MCF 10A (cell line): ENCODE results near the gene URM1. TPM values are rescaled to one million over a fixed set of nuclear protein-coding genes. Genes with fewer than 3 reads are reported as not detected.

ENCODE experiments used
- BruUV-seq: library from RNA; stranded (reverse); fragments of 400-500 nt; replicated peaks from 2 replicates; lab custom pipeline; 2021; lab: Mats Ljungman, UMichigan
- CTCF ChIA-PET: fragments of 300-600 bp; sonication (Branson Sonifier 250); formaldehyde crosslinking; extraction: SDS; loops from one replicate; lab custom pipeline; 2021; ENCODE audit warnings: antibody characterized with exemption, inconsistent platforms; lab: Yijun Ruan, JAX
- POLR2A ChIA-PET: fragments of 300-600, 350-650 bp; sonication (Branson Sonifier 250); formaldehyde crosslinking; extraction: SDS; loops from one replicate; lab custom pipeline; 2020; ENCODE audit warnings: antibody characterized with exemption, inconsistent platforms; lab: Yijun Ruan, JAX
- DNase-seq: peaks from one replicate; pipeline ENCODE4 v3.0.0-alpha.2; 2018; ENCODE audit not compliant: unreplicated experiment
- H3K27ac Mint-ChIP-seq: one replicate; pipeline ENCODE4 v1.8.0; 2022; ENCODE audit warnings: mild to moderate bottlenecking, low read depth, mixed read lengths; ENCODE audit not compliant: unreplicated experiment
- H3K27me3 Mint-ChIP-seq: one replicate; pipeline ENCODE4 v1.8.0; 2022; ENCODE audit warnings: mixed read lengths; ENCODE audit not compliant: insufficient read depth, unreplicated experiment
- H3K36me3 Mint-ChIP-seq: one replicate; pipeline ENCODE4 v1.8.0; 2022; ENCODE audit warnings: mild to moderate bottlenecking, moderate library complexity, mixed read lengths; ENCODE audit not compliant: insufficient read depth, unreplicated experiment
- H3K4me1 Mint-ChIP-seq: one replicate; pipeline ENCODE4 v1.8.0; 2022; ENCODE audit warnings: mixed read lengths; ENCODE audit not compliant: insufficient read depth, unreplicated experiment
- H3K4me3 Mint-ChIP-seq: one replicate; pipeline ENCODE4 v1.8.0; 2022; ENCODE audit warnings: mild to moderate bottlenecking, moderate library complexity, mixed read lengths; ENCODE audit not compliant: unreplicated experiment
- H3K9me3 Mint-ChIP-seq: one replicate; pipeline ENCODE4 v1.8.0; 2022; ENCODE audit warnings: mixed read lengths; ENCODE audit not compliant: unreplicated experiment
- CTCF ChIP-seq: fragments of 200-600 bp; IDR thresholded peaks from one replicate; pipeline ENCODE4 v1.8.0; 2022; ENCODE audit warnings: antibody characterized with exemption, mild to moderate bottlenecking; ENCODE audit not compliant: unreplicated experiment
- intact Hi-C: fragments of 100-400 bp; cut with micrococcal nuclease; formaldehyde crosslinking; loops from 2 replicates; pipeline ENCODE4 v1.14.1; 2022
- total RNA-seq: library from RNA; stranded (reverse); gene quantifications from 2 replicates; pipeline ENCODE4 v1.2.3, GENCODE V29; 2022

URM1 gene
- total RNA-seq, 1 experiment from 2014 or later = 56.8 TPM

DNA sequence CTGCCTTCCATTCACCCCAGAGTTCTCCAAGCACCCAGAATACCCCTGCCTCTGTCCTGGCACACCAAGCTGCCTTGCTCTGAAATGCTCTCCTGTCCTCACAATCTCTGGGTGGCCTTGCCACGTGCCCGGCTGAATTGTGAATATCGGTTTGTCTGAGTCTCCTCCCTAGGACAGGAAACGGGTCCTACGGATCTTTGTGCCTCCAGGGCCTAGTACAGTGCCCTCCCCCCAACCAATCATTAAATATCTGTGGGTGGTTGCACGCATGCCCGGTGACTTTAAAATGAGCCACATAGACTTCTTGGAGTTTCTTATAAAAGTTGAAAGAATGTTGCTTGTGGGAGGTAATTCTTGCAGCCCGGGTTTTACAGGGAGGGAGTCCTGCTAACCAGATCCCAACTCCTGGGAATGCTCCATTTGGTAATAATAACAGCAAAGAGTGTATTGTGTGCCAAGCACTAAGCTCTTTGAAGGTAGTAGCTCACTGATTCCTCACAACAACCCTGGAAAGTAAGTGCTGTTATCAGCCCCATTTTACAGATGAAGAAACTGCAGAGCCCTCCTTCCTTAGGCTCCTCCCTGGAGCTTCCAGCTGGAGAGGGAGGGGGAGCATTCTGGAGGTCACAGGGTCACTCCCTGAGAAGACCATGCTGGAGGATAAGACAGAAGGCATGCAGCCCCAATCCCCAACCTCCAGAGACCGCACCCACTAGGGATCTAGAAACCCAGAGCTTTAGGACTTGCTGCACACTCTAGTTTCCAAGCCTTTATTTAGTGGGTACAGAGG is 23.4 kb downstream of the URM1 start:
- DNase-seq = no peak
- peaks cover 22% of the 10 kb centered on the region for H3K36me3 Mint-ChIP-seq
- no TSS peak for BruUV-seq
- H3K9me3 Mint-ChIP-seq = no peaks in the 10 kb centered on the region
- ChIA-PET POLR2A (no interaction called here), CTCF (interaction anchor here (0.6 to 1.5 kb wide), 2 partner anchors 25 to 124 kb away, joined by 3 read pairs; no protein-coding TSS in a partner anchor)
- H3K27ac Mint-ChIP-seq = no peak overlapping the region
- H3K27me3 Mint-ChIP-seq = peaks cover 14% of the 10 kb centered on the region
- TF ChIP-seq CTCF = no peak
- intact Hi-C loops = no loop called here
- no peak overlapping the region for H3K4me3 Mint-ChIP-seq
- H3K4me1 Mint-ChIP-seq = no peaks in the 10 kb centered on the region

- CTCF ChIA-PET = no interaction called here
- no peak overlapping the region for H3K4me3 Mint-ChIP-seq
- TF ChIP-seq CTCF = no peak
- H3K36me3 Mint-ChIP-seq = peaks cover 19% of the 10 kb centered on the region
- no peaks in the 10 kb centered on the region for H3K4me1 Mint-ChIP-seq
- no peaks in the 10 kb centered on the region for H3K9me3 Mint-ChIP-seq
- DNase-seq = no peak
- intact Hi-C loops = no loop called here
- POLR2A ChIA-PET = interaction anchor here (0.7 kb wide), 1 partner anchor 23 kb away, joined by 3 read pairs; no protein-coding TSS in a partner anchor
- H3K27me3 Mint-ChIP-seq = peaks cover 14% of the 10 kb centered on the region
- no TSS peak for BruUV-seq
- H3K27ac Mint-ChIP-seq = no peak overlapping the region
Observed at GRCh38 chr9:128396970-128397613, 25.9 kb downstream of the URM1 start.

DNA sequence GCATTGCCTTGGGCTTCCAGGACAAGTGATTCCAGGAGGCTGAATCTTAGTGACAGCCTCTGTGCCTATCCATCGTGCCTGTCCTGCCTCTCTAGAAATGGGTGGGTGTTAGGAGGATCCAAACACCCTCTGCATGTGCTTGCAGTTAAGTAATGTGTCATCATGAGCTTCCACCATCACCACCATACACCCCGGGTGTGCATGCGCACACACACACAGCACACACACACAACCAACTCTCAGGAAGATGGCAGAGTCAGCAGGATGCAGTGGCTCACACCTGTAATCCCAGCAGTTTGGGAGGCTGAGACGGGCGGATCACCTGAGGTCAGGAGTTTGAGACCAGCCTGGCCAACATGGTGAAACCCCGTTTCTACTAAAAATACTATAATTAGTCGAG is 26.7 kb downstream of the URM1 start:
- Mint-ChIP-seq H3K27ac (no peak overlapping the region), H3K27me3 (peaks cover 14% of the 10 kb centered on the region), H3K4me3 (no peak overlapping the region), H3K4me1 (no peaks in the 10 kb centered on the region), H3K36me3 (peaks cover 13% of the 10 kb centered on the region), H3K9me3 (no peaks in the 10 kb centered on the region)
- POLR2A ChIA-PET = no interaction called here
- no TSS peak for BruUV-seq
- no peak for TF ChIP-seq CTCF
- intact Hi-C loops = no loop called here
- CTCF ChIA-PET = no interaction called here
- DNase-seq = no peak

- peaks cover 14% of the 10 kb centered on the region for H3K27me3 Mint-ChIP-seq
- DNase-seq = no peak
- POLR2A ChIA-PET = no interaction called here
- H3K27ac Mint-ChIP-seq = no peak overlapping the region
- intact Hi-C loops = no loop called here
- H3K9me3 Mint-ChIP-seq = no peaks in the 10 kb centered on the region
- H3K4me3 Mint-ChIP-seq = no peak overlapping the region
- CTCF ChIA-PET = no interaction called here
- no peak for TF ChIP-seq CTCF
- BruUV-seq = no TSS peak
- no peaks in the 10 kb centered on the region for H3K4me1 Mint-ChIP-seq
- H3K36me3 Mint-ChIP-seq = peaks cover 7% of the 10 kb centered on the region
Observed at GRCh38 chr9:128399861-128400260, 28.7 kb downstream of the URM1 start.
